Fibroblast of lung (primary cell): ENCODE measurements around the gene POU2F1.

Experiments
- CTCF ChIP-seq, 2 donors: IDR thresholded peaks in 1 of 2; conservative IDR thresholded peaks in 1 of 2; 1 replicate in 1 of 2; 2 replicates in 1 of 2; pipeline ENCODE4 v1.5.1; 2011 to 2012; ENCODE audit warnings: low read length in 2 of 2, control low read depth in 1 of 2, inconsistent platforms in 1 of 2, low read depth in 1 of 2, mild to moderate bottlenecking in 1 of 2
- EZH2 ChIP-seq: IDR thresholded peaks from 2 replicates; pipeline ENCODE4 v1.5.1; 2012; ENCODE audit warnings: low read length, control low read depth, mild to moderate bottlenecking; ENCODE audit errors: missing control alignments

GRCh38 chr1:167412072-167412471 is 191.4 kb downstream of the POU2F1 start:
- no peak for TF ChIP-seq CTCF (conservative IDR thresholded peaks at IDR 0.05 in 1 of 2, IDR thresholded peaks at IDR 0.05 in 1 of 2; ENCODE audit: low read depth in 1 of 2, low read length in 2 of 2)
- no peak for TF ChIP-seq EZH2
